SK-N-SH (cell line): ENCODE results near the gene WRNIP1. TPM values are rescaled to one million over a fixed set of nuclear protein-coding genes. Genes with fewer than 3 reads are reported as not detected.

Source experiments
- CTCF ChIA-PET: fragments of 300-600, 350-600 bp; formaldehyde crosslinking; extraction: SDS; loops from one replicate; lab custom pipeline; 2021; lab: Yijun Ruan, JAX
- POLR2A ChIA-PET: fragments of 350-600 bp; sonication (Branson Sonifier 250); formaldehyde crosslinking; extraction: SDS; loops from one replicate; lab custom pipeline; 2020; ENCODE audit warnings: antibody characterized with exemption, inconsistent platforms; lab: Yijun Ruan, JAX
- DNase-seq: peaks from one replicate; pipeline ENCODE4 v3.0.0; 2012
- H2AFZ ChIP-seq: fragments of 200-600 bp; sonication (generic); 2 replicates; pipeline ENCODE4 v1.8.1; 2016; ENCODE audit warnings: antibody characterized with exemption, mild to moderate bottlenecking, low read depth
- H3F3A ChIP-seq: fragments of 200-600 bp; sonication (generic); replicated peaks from 2 replicates; pipeline ENCODE3; 2016; ENCODE audit warnings: antibody characterized with exemption, mild to moderate bottlenecking; ENCODE audit not compliant: insufficient read depth
- H3K27ac ChIP-seq, 2 experiments: fragments of 200-500 bp in 1 of 2; fragments of 200-600 bp in 1 of 2; sonication (Bioruptor generic) in 1 of 2; sonication (generic), shearing (Covaris generic) in 1 of 2; 2 replicates each; pipeline versions ENCODE4 v1.5.1 to v1.6.1; 2014 to 2016; ENCODE audit warnings: low read depth in 2 of 2, inconsistent platforms in 1 of 2, low read length in 1 of 2, mild to moderate bottlenecking in 1 of 2, mixed read lengths in 1 of 2
- H3K27me3 ChIP-seq: fragments of 200-600 bp; sonication (generic), shearing (Covaris generic); 2 replicates; pipeline ENCODE4 v1.6.1; 2016; ENCODE audit warnings: mixed run types; ENCODE audit not compliant: insufficient read depth
- H3K36me3 ChIP-seq, 2 experiments: fragments of 200-500 bp in 1 of 2; fragments of 200-600 bp in 1 of 2; sonication (Bioruptor generic) in 1 of 2; sonication (generic) in 1 of 2; replicated peaks in 1 of 2; 2 replicates each; pipeline versions ENCODE3 to v1.5.1; 2014 to 2016; ENCODE audit warnings: low read length in 1 of 2, mild to moderate bottlenecking in 1 of 2; ENCODE audit not compliant: insufficient read depth in 2 of 2, control insufficient read depth in 1 of 2
- H3K4me1 ChIP-seq, 2 experiments: fragments of 200-500 bp in 1 of 2; fragments of 200-600 bp in 1 of 2; sonication (Bioruptor generic) in 1 of 2; sonication (generic), shearing (Covaris generic) in 1 of 2; 2 replicates each; pipeline versions ENCODE4 v1.5.1 to v1.6.1; 2014 to 2016; ENCODE audit warnings: low read depth in 1 of 2, low read length in 1 of 2, mixed run types in 1 of 2; ENCODE audit not compliant: insufficient read depth in 2 of 2, control insufficient read depth in 1 of 2
- H3K4me2 ChIP-seq: fragments of 200-600 bp; sonication (generic), shearing (Covaris generic); 2 replicates; pipeline ENCODE4 v1.6.1; 2017; ENCODE audit warnings: mixed run types
- H3K4me3 ChIP-seq, 2 experiments: fragments of 200-500 bp in 1 of 2; fragments of 200-600 bp in 1 of 2; sonication (Bioruptor generic) in 1 of 2; sonication (generic), shearing (Covaris generic) in 1 of 2; 2 replicates each; pipeline versions ENCODE4 v1.5.1 to v1.8.1; 2014 to 2016; ENCODE audit warnings: low read depth in 2 of 2, inconsistent platforms in 1 of 2, low read length in 1 of 2, mild to moderate bottlenecking in 1 of 2, mixed read lengths in 1 of 2, moderate library complexity in 1 of 2
- H3K79me2 ChIP-seq: fragments of 200-600 bp; sonication (generic); 2 replicates; pipeline ENCODE4 v1.8.1; 2017; ENCODE audit warnings: mild to moderate bottlenecking; ENCODE audit not compliant: insufficient read depth
- H3K9ac ChIP-seq: fragments of 200-600 bp; sonication (generic); 2 replicates; pipeline ENCODE4 v1.6.1; 2017; ENCODE audit warnings: mixed run types
- H3K9me2 ChIP-seq: fragments of 200-600 bp; sonication (generic); 2 replicates; pipeline ENCODE4 v1.6.1; 2017; ENCODE audit warnings: mixed run types
- H3K9me3 ChIP-seq: fragments of 200-600 bp; sonication (generic); 2 replicates; pipeline ENCODE4 v1.6.1; 2017; ENCODE audit warnings: mixed run types, mild to moderate bottlenecking, moderate library complexity
- H4K20me1 ChIP-seq: fragments of 200-600 bp; sonication (generic); 2 replicates; pipeline ENCODE4 v1.6.1; 2017; ENCODE audit warnings: mild to moderate bottlenecking, mixed run types; ENCODE audit not compliant: insufficient read depth
- ELF1 ChIP-seq: IDR thresholded peaks from 2 replicates; pipeline ENCODE4 v1.4.0; 2012
- FOXM1 ChIP-seq: IDR thresholded peaks from 2 replicates; pipeline ENCODE4 v1.4.0; 2012; ENCODE audit warnings: low read depth, mild to moderate bottlenecking
- GABPA ChIP-seq: IDR thresholded peaks from 2 replicates; pipeline ENCODE4 v1.4.0; 2012; ENCODE audit warnings: low read depth, mild to moderate bottlenecking
- MXI1 ChIP-seq: IDR thresholded peaks from 2 replicates; pipeline ENCODE4 v1.6.1; 2012; ENCODE audit warnings: mild to moderate bottlenecking, low read depth, low read length, improper control_type of control experiment
- RXRA ChIP-seq: IDR thresholded peaks from 2 replicates; pipeline ENCODE4 v1.4.0; 2012; ENCODE audit warnings: low read depth, mild to moderate bottlenecking, borderline replicate concordance
- TAF1 ChIP-seq: IDR thresholded peaks from 2 replicates; pipeline ENCODE4 v1.6.1; 2012; ENCODE audit warnings: low read depth, mild to moderate bottlenecking, low read length, moderate library complexity, borderline replicate concordance
- WGBS: methylation state at CpG from one replicate; pipeline ENCODE4 v1.1.6; 2017; ENCODE audit warnings: low lambda C conversion rate; 5-methylcytosine and 5-hydroxymethylcytosine counted together
- polyA plus RNA-seq, 3 experiments: library from polyadenylated mRNA; depleted of rRNA; stranded (reverse); fragments of >200 nt; gene quantifications; 2 replicates each; pipeline ENCODE4 v1.2.3, GENCODE V29; 2012
- TF ChIP-seq, protein P1 (sequence below): fragments of 200-600 bp; sonication (generic); IDR thresholded peaks from 2 replicates; pipeline ENCODE4 v1.6.1; 2017; ENCODE audit warnings: antibody characterized with exemption, mild to moderate bottlenecking, moderate library complexity

The WRNIP1 gene
- polyA plus RNA-seq, 1 of the 3 experiments (the other 2 are of a cell fraction): 47.5 TPM

DNA sequence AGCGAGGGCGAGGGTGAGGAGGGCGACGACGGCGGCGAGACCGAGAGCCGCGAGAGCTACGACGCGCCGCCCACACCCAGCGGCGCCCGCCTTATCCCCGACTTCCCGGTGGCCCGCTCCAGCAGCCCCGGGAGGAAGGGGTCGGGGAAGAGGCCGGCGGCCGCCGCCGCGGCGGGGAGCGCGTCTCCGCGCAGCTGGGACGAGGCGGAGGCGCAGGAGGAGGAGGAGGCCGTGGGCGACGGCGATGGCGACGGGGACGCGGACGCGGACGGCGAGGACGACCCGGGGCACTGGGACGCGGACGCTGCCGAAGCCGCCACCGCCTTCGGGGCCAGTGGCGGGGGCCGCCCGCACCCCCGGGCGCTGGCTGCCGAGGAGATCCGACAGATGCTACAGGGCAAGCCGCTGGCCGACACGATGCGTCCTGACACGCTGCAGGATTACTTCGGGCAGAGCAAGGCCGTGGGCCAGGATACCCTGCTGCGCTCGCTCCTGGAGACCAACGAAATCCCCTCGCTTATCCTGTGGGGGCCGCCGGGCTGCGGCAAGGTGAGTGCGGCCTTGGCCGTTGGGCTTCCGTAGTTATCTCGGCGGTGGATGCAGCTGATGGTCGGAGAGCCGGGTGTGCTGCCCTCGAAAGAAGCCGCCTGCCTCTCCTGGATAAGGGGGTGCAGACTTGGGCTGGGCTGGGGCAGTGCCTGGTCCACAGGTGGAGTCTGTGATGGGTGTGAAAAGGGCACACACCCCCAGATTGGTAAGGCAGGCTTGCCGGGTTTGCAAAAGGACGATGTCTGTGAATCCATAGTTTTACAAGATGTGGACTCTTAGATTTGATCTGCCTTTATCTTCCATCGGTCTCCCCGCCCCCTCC, 938 bp downstream of the WRNIP1 start:
- Histone ChIP-seq H3K9me3 (no peaks in the 10 kb centered on the region), H3K4me3 (peak overlapping the region; percentile 86 to 91), H3K79me2 (peaks cover 52% of the 10 kb centered on the region)

DNA sequence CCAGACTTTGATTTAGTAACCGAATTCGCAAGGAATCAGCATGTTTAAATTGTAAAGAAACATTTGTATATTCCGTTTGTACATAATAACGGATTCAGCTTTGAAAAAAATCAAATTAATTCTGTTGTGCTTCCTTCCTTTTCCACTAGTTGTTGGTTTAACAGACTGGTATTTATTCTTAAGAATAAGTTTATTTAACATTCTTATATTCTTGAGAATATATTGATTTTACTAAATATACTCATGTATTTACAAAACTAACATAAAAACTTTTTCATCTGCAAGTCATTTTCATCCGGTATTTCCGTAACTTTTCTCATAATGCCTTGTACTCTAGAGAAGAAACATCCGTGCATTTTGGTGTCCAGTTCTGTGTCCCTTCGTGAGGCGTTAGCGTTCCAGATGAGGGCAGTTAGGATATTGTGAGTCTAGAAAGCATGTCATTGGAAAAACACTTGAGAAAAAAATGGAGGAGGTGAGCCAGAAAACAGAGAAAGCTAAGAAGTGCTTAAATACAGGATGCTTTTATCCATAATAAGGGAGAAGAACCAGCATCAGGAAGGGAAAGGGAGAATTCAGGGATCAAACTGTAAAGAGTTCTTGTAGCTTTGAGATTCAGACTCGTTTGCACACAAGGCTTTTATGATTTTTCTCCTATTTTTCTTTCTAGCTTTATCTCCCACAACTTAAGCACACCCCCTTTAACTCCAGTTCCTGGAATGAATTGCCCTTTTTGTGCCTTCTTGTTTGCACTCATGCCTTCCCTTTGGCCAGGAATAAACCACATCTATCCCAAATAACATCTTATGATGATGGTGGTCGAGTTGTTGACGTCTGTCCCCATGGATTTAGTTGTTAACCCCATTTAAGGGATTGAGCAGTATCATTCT, 1.8 kb downstream of the WRNIP1 start:
- H3F3A ChIP-seq: peaks cover 8% of the 10 kb centered on the region
- peaks cover 13 to 34% of the 10 kb centered on the region in 2 experiments; a peak in 3 of 4 replicates for H3K4me1 ChIP-seq
- no peaks in the 10 kb centered on the region for H3K9me2 ChIP-seq
- no peaks in the 10 kb centered on the region for H3K27me3 ChIP-seq
- H3K27ac ChIP-seq: peak overlapping the region; percentile 73 to 88
- WGBS: 17% methylated on average over 13 of the region's 13 CpGs
- H3K36me3 ChIP-seq: peaks cover 30 to 32% of the 10 kb centered on the region in 2 experiments
- peak overlapping the region; percentile 86 to 91 for H3K4me3 ChIP-seq
- POLR2A ChIA-PET: interaction anchor here (1.4 kb wide), 1 partner anchor 9 kb away, joined by 3 read pairs; no protein-coding TSS in a partner anchor
- peaks cover 42% of the 10 kb centered on the region for H4K20me1 ChIP-seq
- H3K9me3 ChIP-seq: no peaks in the 10 kb centered on the region
- H3K9ac ChIP-seq: peak overlapping the region; percentile 83
- TF ChIP-seq, protein P1, sequence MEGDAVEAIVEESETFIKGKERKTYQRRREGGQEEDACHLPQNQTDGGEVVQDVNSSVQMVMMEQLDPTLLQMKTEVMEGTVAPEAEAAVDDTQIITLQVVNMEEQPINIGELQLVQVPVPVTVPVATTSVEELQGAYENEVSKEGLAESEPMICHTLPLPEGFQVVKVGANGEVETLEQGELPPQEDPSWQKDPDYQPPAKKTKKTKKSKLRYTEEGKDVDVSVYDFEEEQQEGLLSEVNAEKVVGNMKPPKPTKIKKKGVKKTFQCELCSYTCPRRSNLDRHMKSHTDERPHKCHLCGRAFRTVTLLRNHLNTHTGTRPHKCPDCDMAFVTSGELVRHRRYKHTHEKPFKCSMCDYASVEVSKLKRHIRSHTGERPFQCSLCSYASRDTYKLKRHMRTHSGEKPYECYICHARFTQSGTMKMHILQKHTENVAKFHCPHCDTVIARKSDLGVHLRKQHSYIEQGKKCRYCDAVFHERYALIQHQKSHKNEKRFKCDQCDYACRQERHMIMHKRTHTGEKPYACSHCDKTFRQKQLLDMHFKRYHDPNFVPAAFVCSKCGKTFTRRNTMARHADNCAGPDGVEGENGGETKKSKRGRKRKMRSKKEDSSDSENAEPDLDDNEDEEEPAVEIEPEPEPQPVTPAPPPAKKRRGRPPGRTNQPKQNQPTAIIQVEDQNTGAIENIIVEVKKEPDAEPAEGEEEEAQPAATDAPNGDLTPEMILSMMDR: peak; percentile 27; the same call in 1 of the 2 replicates
- TF ChIP-seq MXI1: no peak
- TF ChIP-seq, all 33 proteins: peak for 1
- Histone ChIP-seq H2AFZ (no peak overlapping the region), H3K79me2 (peaks cover 61% of the 10 kb centered on the region), H3K4me2 (peak overlapping the region; percentile 96)
- CTCF ChIA-PET: interaction anchor here (1.1 to 9.3 kb wide), 14 partner anchors 9 to 190 kb away, joined by 3 to 100 read pairs (median 8); partner anchors contain the start of genes MYLK4 and SERPINB1
- DNase-seq: no peak

More for the DNA sequence above, 938 bp downstream of the WRNIP1 start:
- CTCF ChIA-PET: interaction anchor here (0.6 to 9.3 kb wide), 20 partner anchors 10 to 191 kb away, joined by 3 to 100 read pairs (median 4); partner anchors contain the start of genes MYLK4 and SERPINB1
- peaks cover 22 to 24% of the 10 kb centered on the region in 2 experiments for H3K36me3 ChIP-seq
- H3K4me2 ChIP-seq: peak overlapping the region; percentile 96
- TF ChIP-seq TAF1: no peak
- no peak for TF ChIP-seq GABPA
- no peak for TF ChIP-seq FOXM1
- TF ChIP-seq ELF1: no peak
- TF ChIP-seq MXI1: peak; percentile 10; the same call in 1 of the 2 replicates
- no peak for TF ChIP-seq RXRA
- TF ChIP-seq, all 33 proteins: peak for 1
- Histone ChIP-seq H4K20me1 (peaks cover 35% of the 10 kb centered on the region), H3K9ac (peak overlapping the region; percentile 83), H3K4me1 (peaks cover 13 to 32% of the 10 kb centered on the region in 2 experiments; a peak in 3 of 4 replicates), H3K9me2 (no peaks in the 10 kb centered on the region), H3K27ac (peak overlapping the region; percentile 73 to 88), H3F3A (peaks cover 8% of the 10 kb centered on the region), H2AFZ (peak overlapping the region; percentile 66; the same call in 1 of the 2 replicates), H3K27me3 (no peaks in the 10 kb centered on the region)
- POLR2A ChIA-PET: interaction anchor here (0.9 to 1.4 kb wide), 3 partner anchors 9 to 222 kb away, joined by 3 read pairs; no protein-coding TSS in a partner anchor
- DNase-seq: peak; percentile 83
- under 1% methylated on average over 27 of the region's 91 CpGs for WGBS
